Astrocyte of the cerebellum (primary cell): Measurements from ENCODE around the gene SHFL.
A peak's percentile ranks its signal among the peaks of the same experiment; 100 is the strongest.

ENCODE experiments used
- DNase-seq: peaks from one replicate; pipeline ENCODE4 v3.0.0-alpha.2; 2011; ENCODE audit warnings: low read depth
- H3K4me3 ChIP-seq: 2 replicates; pipeline ENCODE4 v1.5.1; 2011; ENCODE audit warnings: mild to moderate bottlenecking, low read depth, low read length, moderate library complexity
- CTCF ChIP-seq: IDR thresholded peaks from 2 replicates; pipeline ENCODE4 v1.5.1; 2012; ENCODE audit warnings: low read length, low read depth, moderate library complexity, mild to moderate bottlenecking; ENCODE audit errors: missing control alignments
- in situ Hi-C: cut with HindIII; loops from 2 replicates; pipeline ENCODE4 v1.10.0; 2017; ENCODE audit warnings: low sequenced_read_pairs

Gene SHFL

DNA sequence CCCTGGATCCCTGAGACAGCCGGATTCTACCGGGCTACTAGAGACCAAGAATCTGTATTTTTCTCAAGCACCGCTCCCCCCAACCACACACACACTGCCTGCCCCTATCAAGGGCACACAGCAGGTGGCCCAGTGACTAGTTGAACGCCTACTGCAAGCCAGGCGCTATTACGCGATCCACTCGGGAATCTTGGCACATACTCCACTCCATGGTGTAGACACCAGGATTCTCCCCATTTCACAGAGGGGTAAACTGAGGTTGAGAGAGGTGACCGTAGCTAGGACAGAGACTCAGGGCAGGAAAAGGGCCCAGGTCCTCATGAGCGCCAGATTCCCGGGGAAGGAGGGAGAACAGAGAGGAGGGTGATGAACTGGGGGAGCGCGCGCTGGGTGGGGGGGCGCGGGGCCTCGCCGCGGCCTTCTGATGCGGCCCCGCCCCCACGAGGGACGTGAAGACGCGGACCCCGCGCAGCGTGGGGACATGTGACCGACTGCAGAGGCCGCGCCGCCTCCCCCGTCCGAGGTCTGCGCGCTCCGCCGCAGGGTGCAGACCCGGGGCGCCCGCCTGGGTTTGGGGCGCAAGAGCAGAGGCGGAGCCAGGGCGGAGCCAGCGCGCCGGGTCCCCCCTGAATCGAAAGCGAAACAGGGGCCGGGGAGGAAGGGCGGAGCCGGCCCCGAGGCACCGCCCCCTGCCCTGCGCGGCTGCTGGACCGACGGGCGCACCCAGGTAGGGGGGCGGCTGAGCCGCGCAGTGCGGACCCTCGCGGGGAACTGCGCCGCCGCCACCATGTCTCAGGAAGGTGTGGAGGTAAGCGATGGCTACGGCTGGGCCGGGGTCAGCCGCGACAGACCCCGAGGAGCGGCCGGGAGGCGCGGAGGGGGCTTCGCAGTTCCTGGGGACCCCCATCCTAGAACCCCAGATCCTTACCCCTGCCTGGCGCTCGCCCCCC lies at the start of gene SHFL:
TSS of gene SHFL (plus strand) at position 677 of the 950 bp plus-strand sequence. CDS start at position 788, 111 bp downstream.
- no peak for TF ChIP-seq CTCF
- H3K4me3 ChIP-seq: peak within 1 kb of the TSS; percentile 95
- peak; percentile 5 for DNase-seq
- in situ Hi-C loops: no loop called here

DNA sequence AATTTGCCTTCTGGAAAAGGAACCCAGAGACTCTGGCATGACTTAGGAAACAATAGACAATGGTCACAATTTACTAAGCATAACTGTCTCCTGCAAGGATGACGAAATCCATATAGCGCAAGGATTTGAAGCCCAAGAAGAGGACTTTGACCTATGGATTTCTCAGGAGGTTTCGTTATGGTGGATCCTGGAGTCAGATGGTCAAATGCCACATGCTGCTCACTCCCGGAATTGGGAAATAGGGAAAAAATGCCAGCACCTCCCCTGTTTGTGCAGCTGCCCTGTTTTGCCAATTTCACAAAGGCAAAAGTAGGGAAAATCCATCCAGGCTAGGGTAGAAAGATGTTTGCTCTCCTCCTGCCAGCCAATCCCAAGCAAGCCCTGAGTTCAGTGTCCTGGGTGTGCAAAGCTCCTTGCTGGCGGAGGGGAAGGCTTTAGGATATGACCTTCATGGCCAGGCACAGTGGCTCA lies 49.5 kb upstream of the SHFL start:
- no peak for DNase-seq
- in situ Hi-C loops: no loop called here
- TF ChIP-seq CTCF: no peak
- no peak overlapping the region for H3K4me3 ChIP-seq

GRCh38 chr19:10037367-10037766 lies 48.8 kb upstream of the SHFL start:
- no peak for TF ChIP-seq CTCF
- in situ Hi-C loops: no loop called here
- no peak overlapping the region for H3K4me3 ChIP-seq
- DNase-seq: no peak

- in situ Hi-C loops: no loop called here
- DNase-seq: no peak
- H3K4me3 ChIP-seq: no peak overlapping the region
- no peak for TF ChIP-seq CTCF
Observed at GRCh38 chr19:10037809-10038208, 48.3 kb upstream of the SHFL start.

- in situ Hi-C loops: no loop called here
- no peak for DNase-seq
- no peak overlapping the region for H3K4me3 ChIP-seq
- TF ChIP-seq CTCF: no peak
Observed at GRCh38 chr19:10043286-10043927, 42.7 kb upstream of the SHFL start.

DNA sequence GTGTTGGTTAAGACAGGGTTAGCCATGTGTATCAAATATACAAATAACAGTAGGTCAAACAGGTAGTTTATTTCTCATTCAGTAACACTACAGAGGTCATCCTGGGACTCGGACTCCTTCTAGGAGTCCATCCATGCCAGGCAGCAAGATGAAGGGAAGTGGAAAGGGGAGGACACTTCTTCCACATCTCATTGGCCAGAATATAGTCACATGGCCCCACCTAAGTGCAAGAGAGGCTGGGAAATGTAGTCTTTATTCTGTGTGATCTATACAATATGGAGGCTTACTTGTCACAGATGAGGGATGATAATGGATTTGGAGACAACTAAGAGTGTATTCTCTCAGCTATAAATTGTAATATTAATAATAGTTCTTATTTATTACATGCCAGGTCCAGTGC lies 41.7 kb upstream of the SHFL start:
- in situ Hi-C loops: no loop called here
- no peak for DNase-seq
- no peak overlapping the region for H3K4me3 ChIP-seq
- no peak for TF ChIP-seq CTCF
